ENCODE data around the gene SLC9A8.

- TF ChIP-seq CTCF (conservative IDR thresholded peaks at IDR 0.05 in 1 of 2, IDR thresholded peaks at IDR 0.05 in 1 of 2; ENCODE audit: extremely low read depth in 1 of 2, insufficient read depth in 1 of 2, low read depth in 1 of 2, low read length in 2 of 2) (no peak), EZH2 (IDR thresholded peaks at IDR 0.05; ENCODE audit: borderline replicate concordance, low read length) (no peak)
Observed at GRCh38 chr20:49907405-49908257, 95.0 kb downstream of the SLC9A8 start.

Data from mammary epithelial cell (primary cell).